ENCODE measurements around the gene TIPARP. TPM values are rescaled to one million over a fixed set of nuclear protein-coding genes. Genes with fewer than 3 reads are reported as not detected.

TIPARP gene
- total and polyA plus RNA-seq, 2 experiments from 2014 or later: 4.5 to 6.9 TPM

DNA sequence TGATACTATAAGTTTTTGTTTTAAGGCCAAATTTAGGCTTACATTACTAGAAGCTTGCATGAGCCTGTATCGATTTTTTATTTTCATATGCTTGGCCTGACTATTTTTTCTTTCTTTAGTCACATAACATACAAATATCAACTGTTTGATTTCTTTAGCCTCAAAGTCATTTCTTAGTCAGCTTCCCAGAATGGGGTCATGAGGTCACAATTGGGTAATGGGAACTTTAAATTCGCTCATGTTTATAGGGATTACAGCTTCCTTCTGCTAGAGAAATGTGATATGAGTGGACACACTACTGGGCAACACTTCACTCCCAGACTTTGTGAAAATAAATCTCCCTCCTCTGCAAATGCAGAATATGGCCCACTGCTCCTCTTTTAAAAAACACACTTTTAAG is 9.1 kb upstream of the TIPARP start:
- Histone ChIP-seq H2AFZ (no peak overlapping the region), H3K4me3 (no peak overlapping the region), H3K79me2 (replicated peaks; ENCODE audit: insufficient read depth) (no peaks in the 10 kb centered on the region), H3K36me3 (ENCODE audit: insufficient read depth) (no peaks in the 10 kb centered on the region), H3K4me2 (no peak overlapping the region), H3K27ac (ENCODE audit: low read depth) (no peak overlapping the region), H3K4me1 (ENCODE audit: insufficient read depth) (peaks cover 15% of the 10 kb centered on the region; the same call in 1 of the 2 replicates), H4K20me1 (replicated peaks; ENCODE audit: insufficient read depth) (no peaks in the 10 kb centered on the region), H3K27me3 (ENCODE audit: insufficient read depth) (no peaks in the 10 kb centered on the region), H3K9me2 (ENCODE audit: insufficient read depth) (no peaks in the 10 kb centered on the region), H3F3A (replicated peaks; ENCODE audit: low read depth) (no peaks in the 10 kb centered on the region)
- no peak overlapping the region for H3K27ac Mint-ChIP-seq
- ATAC-seq: no peak
- no peaks in the 10 kb centered on the region for H3K27me3 Mint-ChIP-seq (ENCODE audit: insufficient read depth, low read depth, poor library complexity)
- H3K36me3 Mint-ChIP-seq (ENCODE audit: low read depth): no peaks in the 10 kb centered on the region
- TF ChIP-seq EZH2 (IDR thresholded peaks at IDR 0.05; ENCODE audit: low read depth, unreplicated experiment) (no peak), STAT1 (IDR thresholded peaks at IDR 0.05; ENCODE audit: unreplicated experiment) (no peak), NANOG (IDR thresholded peaks at IDR 0.05; ENCODE audit: borderline replicate concordance) (no peak), ZNF331 (CRISPR knock-in tag; IDR thresholded peaks at IDR 0.05; ENCODE audit: low read depth) (no peak), JUNB (IDR thresholded peaks at IDR 0.05; ENCODE audit: unreplicated experiment) (no peak), ZNF114 (CRISPR knock-in tag; IDR thresholded peaks at IDR 0.05) (no peak), POLR2AphosphoS5 (IDR thresholded peaks at IDR 0.05; ENCODE audit: low read depth) (no peak), EZH2phosphoT487 (IDR thresholded peaks at IDR 0.05; ENCODE audit: unreplicated experiment) (no peak), CREB1 (CRISPR knock-in tag; IDR thresholded peaks at IDR 0.05; ENCODE audit: low read depth) (no peak)
- TF ChIP-seq, protein P1, sequence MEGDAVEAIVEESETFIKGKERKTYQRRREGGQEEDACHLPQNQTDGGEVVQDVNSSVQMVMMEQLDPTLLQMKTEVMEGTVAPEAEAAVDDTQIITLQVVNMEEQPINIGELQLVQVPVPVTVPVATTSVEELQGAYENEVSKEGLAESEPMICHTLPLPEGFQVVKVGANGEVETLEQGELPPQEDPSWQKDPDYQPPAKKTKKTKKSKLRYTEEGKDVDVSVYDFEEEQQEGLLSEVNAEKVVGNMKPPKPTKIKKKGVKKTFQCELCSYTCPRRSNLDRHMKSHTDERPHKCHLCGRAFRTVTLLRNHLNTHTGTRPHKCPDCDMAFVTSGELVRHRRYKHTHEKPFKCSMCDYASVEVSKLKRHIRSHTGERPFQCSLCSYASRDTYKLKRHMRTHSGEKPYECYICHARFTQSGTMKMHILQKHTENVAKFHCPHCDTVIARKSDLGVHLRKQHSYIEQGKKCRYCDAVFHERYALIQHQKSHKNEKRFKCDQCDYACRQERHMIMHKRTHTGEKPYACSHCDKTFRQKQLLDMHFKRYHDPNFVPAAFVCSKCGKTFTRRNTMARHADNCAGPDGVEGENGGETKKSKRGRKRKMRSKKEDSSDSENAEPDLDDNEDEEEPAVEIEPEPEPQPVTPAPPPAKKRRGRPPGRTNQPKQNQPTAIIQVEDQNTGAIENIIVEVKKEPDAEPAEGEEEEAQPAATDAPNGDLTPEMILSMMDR (conservative IDR thresholded peaks at IDR 0.05; ENCODE audit: low read depth in 2 of 2): no peak
- TF ChIP-seq, protein P2, sequence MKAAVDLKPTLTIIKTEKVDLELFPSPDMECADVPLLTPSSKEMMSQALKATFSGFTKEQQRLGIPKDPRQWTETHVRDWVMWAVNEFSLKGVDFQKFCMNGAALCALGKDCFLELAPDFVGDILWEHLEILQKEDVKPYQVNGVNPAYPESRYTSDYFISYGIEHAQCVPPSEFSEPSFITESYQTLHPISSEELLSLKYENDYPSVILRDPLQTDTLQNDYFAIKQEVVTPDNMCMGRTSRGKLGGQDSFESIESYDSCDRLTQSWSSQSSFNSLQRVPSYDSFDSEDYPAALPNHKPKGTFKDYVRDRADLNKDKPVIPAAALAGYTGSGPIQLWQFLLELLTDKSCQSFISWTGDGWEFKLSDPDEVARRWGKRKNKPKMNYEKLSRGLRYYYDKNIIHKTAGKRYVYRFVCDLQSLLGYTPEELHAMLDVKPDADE (IDR thresholded peaks at IDR 0.05): no peak
- TF ChIP-seq, protein P3, sequence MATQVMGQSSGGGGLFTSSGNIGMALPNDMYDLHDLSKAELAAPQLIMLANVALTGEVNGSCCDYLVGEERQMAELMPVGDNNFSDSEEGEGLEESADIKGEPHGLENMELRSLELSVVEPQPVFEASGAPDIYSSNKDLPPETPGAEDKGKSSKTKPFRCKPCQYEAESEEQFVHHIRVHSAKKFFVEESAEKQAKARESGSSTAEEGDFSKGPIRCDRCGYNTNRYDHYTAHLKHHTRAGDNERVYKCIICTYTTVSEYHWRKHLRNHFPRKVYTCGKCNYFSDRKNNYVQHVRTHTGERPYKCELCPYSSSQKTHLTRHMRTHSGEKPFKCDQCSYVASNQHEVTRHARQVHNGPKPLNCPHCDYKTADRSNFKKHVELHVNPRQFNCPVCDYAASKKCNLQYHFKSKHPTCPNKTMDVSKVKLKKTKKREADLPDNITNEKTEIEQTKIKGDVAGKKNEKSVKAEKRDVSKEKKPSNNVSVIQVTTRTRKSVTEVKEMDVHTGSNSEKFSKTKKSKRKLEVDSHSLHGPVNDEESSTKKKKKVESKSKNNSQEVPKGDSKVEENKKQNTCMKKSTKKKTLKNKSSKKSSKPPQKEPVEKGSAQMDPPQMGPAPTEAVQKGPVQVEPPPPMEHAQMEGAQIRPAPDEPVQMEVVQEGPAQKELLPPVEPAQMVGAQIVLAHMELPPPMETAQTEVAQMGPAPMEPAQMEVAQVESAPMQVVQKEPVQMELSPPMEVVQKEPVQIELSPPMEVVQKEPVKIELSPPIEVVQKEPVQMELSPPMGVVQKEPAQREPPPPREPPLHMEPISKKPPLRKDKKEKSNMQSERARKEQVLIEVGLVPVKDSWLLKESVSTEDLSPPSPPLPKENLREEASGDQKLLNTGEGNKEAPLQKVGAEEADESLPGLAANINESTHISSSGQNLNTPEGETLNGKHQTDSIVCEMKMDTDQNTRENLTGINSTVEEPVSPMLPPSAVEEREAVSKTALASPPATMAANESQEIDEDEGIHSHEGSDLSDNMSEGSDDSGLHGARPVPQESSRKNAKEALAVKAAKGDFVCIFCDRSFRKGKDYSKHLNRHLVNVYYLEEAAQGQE (IDR thresholded peaks at IDR 0.05; ENCODE audit: unreplicated experiment): no peak
- TF ChIP-seq, protein P4, sequence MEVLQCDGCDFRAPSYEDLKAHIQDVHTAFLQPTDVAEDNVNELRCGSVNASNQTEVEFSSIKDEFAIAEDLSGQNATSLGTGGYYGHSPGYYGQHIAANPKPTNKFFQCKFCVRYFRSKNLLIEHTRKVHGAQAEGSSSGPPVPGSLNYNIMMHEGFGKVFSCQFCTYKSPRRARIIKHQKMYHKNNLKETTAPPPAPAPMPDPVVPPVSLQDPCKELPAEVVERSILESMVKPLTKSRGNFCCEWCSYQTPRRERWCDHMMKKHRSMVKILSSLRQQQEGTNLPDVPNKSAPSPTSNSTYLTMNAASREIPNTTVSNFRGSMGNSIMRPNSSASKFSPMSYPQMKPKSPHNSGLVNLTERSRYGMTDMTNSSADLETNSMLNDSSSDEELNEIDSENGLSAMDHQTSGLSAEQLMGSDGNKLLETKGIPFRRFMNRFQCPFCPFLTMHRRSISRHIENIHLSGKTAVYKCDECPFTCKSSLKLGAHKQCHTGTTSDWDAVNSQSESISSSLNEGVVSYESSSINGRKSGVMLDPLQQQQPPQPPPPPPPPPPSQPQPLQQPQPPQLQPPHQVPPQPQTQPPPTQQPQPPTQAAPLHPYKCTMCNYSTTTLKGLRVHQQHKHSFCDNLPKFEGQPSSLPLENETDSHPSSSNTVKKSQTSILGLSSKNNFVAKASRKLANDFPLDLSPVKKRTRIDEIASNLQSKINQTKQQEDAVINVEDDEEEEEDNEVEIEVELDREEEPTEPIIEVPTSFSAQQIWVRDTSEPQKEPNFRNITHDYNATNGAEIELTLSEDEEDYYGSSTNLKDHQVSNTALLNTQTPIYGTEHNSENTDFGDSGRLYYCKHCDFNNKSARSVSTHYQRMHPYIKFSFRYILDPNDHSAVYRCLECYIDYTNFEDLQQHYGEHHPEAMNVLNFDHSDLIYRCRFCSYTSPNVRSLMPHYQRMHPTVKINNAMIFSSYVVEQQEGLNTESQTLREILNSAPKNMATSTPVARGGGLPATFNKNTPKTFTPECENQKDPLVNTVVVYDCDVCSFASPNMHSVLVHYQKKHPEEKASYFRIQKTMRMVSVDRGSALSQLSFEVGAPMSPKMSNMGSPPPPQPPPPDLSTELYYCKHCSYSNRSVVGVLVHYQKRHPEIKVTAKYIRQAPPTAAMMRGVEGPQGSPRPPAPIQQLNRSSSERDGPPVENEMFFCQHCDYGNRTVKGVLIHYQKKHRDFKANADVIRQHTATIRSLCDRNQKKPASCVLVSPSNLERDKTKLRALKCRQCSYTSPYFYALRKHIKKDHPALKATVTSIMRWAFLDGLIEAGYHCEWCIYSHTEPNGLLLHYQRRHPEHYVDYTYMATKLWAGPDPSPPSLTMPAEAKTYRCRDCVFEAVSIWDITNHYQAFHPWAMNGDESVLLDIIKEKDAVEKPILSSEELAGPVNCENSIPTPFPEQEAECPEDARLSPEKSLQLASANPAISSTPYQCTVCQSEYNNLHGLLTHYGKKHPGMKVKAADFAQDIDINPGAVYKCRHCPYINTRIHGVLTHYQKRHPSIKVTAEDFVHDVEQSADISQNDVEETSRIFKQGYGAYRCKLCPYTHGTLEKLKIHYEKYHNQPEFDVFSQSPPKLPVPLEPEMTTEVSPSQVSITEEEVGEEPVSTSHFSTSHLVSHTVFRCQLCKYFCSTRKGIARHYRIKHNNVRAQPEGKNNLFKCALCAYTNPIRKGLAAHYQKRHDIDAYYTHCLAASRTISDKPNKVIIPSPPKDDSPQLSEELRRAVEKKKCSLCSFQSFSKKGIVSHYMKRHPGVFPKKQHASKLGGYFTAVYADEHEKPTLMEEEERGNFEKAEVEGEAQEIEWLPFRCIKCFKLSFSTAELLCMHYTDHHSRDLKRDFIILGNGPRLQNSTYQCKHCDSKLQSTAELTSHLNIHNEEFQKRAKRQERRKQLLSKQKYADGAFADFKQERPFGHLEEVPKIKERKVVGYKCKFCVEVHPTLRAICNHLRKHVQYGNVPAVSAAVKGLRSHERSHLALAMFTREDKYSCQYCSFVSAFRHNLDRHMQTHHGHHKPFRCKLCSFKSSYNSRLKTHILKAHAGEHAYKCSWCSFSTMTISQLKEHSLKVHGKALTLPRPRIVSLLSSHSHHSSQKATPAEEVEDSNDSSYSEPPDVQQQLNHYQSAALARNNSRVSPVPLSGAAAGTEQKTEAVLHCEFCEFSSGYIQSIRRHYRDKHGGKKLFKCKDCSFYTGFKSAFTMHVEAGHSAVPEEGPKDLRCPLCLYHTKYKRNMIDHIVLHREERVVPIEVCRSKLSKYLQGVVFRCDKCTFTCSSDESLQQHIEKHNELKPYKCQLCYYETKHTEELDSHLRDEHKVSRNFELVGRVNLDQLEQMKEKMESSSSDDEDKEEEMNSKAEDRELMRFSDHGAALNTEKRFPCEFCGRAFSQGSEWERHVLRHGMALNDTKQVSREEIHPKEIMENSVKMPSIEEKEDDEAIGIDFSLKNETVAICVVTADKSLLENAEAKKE (CRISPR knock-in tag; IDR thresholded peaks at IDR 0.05): no peak
- H3K4me1 Mint-ChIP-seq: peaks cover 18% of the 10 kb centered on the region
- H3K4me3 Mint-ChIP-seq: no peak overlapping the region
- no peak for DNase-seq (ENCODE audit: low spot score)
- H3K9me3 Mint-ChIP-seq: no peaks in the 10 kb centered on the region

Data from GM23338 (cell line).